Femur (tissue), 1 donor: ENCODE measurements around the gene GOLGA1.
"Not testable (repeated sequence)": the region's sequence is repeated elsewhere in the genome, so short reads cannot be mapped to it uniquely, and the experiment has no call there.

Source experiments
- DNase-seq: peaks from one replicate; pipeline ENCODE4 v3.0.0-alpha.2; 2017

The GOLGA1 gene

GRCh38 chr9:124939944-124940343, 939 bp downstream of the GOLGA1 start:
- DNase-seq = no peak

DNA sequence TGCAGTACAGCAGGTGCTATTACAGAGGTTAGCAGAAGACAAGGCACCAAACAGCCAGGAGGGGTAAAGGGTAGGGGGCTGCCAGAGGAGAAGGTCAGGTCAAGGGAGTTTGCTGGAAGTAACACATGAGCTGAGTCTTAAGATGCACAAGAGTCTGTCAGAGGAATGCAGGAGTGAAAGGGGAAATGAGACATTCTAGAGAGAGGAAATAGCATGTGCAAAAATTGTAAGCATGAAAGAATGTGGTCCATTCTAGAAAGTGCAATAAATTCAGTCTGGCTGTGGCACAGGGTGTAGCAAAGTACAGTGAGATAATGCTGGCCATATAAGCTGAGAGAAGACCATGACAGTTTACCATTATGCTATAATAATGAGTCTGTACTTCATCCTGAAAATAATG, 6.6 kb downstream of the GOLGA1 start:
- DNase-seq = no peak

DNA sequence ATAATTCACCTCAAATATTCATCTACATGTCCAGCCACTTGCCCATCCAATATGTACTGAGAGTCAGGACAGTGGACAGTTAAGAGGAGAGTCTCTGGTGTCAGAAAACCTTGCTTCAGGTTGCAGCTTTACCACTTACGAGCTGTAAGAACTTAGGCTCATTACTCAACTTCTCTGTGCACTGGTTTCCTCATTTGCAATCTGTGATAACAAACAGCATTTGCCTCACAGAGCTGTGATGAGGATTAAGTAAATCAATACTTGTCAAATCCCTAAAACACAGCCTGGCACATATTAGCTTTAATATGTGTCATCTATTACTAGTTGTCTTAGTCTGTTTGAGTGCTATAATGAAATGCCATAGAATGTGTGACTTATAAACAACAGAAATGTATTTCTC, 8.6 kb downstream of the GOLGA1 start:
- DNase-seq = no peak

GRCh38 chr9:124929464-124929863, 11.4 kb downstream of the GOLGA1 start:
- no peak for DNase-seq

DNA sequence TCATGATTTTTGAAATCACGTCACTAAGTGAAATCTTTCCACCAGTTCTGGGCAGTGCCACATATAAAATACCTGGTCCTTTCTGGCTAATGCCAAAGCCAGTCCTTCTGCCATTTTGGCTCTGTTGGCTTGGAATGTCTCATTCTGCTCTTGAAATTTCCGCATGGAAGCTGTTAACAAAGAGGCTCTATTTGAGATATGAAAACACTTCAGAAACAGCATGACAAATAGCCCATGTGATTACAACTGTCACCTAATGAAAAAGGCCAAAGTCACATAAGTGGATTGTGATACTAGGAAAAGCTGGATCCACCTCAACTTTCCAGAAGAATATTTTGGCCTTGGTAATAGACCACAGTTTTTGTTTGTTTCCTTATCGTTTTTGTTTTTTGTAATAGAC, 12.8 kb downstream of the GOLGA1 start:
- no peak for DNase-seq

GRCh38 chr9:124920394-124920793, 20.5 kb downstream of the GOLGA1 start:
- DNase-seq = not testable (repeated sequence)

GRCh38 chr9:124914753-124915405, 26.0 kb downstream of the GOLGA1 start:
- no peak for DNase-seq

DNA sequence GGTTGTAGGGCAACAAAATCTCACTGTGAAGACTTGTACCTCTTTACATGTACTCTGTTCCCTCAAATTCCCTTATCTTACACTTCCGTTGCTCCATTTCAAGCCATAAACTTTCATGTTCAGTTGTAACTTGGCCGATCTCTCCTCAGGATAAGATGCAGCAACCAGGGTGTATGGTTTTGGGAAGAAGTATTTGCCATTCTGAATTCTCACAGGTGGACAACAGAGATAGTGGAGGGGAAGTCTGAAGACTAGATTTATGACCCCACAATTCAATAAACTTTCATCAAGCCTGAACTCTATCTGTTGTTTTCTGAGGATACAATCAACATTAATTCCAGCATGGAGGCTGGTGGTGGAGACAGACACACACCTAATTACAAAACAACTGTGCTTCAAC, 27.5 kb downstream of the GOLGA1 start:
- DNase-seq = no peak

- DNase-seq = no peak
These were observed 29.1 kb downstream of the GOLGA1 start for GRCh38 chr9:124911766-124912165.

DNA sequence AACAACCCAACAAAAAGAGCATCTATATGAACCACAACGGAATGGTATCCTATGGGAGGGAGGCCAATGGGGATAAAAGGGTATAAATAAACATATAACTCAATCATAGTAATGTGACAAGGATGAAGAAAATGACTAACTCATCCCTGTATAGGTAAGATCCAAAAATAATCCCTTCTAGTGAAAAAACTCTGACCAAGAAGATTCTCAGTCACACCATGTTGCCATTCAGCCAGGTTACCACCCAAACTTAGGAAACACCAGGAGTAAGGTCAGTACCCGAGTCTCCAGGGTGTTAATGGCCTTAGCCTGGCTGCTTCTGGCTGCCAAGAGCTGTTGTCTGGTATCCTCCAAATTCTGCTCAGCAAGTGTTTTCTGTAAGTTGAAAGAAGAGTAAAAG, 32.8 kb downstream of the GOLGA1 start:
- no peak for DNase-seq

GRCh38 chr9:124906966-124907365, 33.9 kb downstream of the GOLGA1 start:
- no peak for DNase-seq

GRCh38 chr9:124899845-124900244, 41.0 kb downstream of the GOLGA1 start:
- no peak for DNase-seq

DNA sequence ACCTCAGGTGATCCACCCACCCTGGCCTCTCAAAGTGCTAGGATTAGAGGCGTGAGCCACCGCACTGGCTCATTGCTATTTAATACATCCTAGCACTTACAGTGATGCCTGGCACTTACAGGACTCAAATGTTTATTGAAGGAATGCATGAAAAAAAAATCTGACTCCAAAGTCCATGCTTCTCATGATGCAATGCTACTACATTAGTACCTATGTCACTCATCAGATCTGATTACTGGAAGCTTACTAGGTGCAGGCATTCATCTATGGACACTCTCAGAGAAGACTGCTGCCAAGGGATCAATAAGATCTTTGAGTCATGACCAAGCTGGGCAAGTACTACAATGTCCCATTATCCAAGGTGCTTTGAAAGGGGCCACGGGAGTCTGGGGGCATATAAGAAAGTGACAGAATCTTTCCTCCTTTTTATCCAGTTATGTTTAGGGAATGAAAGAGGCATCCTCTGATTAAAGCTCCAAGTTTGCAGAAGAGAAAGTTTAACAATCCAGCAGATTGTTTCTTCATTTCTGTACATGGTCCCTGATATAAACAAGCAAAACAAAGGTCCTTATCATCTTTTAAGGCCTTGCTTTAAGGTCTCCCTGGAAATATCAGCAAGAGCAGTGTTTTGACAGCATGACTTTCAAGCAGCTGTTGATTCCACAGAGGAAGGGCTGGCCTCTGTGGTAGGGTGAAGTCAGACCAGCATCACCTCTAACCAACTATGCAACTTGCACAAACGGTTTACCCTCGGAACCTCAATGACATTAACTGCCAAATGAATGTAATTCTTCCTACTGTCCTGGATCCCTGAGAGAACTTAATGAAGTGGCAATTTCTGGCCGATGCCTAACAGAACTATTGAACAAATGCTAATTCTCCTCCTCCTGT, 43.1 kb downstream of the GOLGA1 start:
- DNase-seq = no peak

DNA sequence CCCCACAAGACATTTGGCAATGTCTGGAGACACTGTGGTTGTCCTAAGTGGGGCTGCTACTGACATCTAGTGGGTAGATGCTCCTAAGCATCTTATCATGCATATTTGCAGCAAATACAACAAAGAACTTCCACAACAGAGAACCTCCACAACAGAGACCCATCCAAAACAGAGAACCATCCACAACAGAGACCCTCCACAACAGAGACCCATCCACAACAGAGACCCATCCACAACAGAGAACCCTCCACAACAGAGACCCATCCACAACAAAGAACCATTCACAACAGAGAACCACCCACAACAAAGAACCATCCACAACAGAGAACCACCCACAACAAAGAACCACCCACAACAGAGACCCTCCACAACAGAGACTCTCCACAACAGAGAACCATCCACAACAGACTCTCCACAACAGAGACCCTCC, 46.1 kb downstream of the GOLGA1 start:
- no peak for DNase-seq

- DNase-seq = no peak
These were observed 46.7 kb downstream of the GOLGA1 start for GRCh38 chr9:124894035-124894740.

DNA sequence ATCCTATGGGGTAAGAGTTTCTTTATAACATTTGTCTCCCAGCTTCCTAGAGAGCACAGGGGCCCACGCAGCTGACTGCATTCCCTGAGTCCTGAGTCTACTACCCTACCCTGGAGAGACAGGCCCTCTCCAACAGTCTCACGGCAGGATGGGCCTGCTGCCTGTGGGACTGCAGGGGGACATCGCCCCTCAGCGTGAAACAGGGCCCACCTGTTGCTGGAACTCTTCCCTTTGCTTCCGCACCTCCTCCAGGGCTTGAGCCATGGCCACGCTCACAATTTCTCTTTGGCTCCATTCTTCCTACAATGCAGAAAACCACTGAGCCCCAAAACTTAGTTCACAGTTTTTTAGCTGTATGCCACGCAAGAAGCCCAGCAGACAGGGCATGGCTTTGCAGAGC, 50.7 kb downstream of the GOLGA1 start:
- DNase-seq = no peak

GRCh38 chr9:124889006-124889405, 51.9 kb downstream of the GOLGA1 start:
- DNase-seq = no peak

DNA sequence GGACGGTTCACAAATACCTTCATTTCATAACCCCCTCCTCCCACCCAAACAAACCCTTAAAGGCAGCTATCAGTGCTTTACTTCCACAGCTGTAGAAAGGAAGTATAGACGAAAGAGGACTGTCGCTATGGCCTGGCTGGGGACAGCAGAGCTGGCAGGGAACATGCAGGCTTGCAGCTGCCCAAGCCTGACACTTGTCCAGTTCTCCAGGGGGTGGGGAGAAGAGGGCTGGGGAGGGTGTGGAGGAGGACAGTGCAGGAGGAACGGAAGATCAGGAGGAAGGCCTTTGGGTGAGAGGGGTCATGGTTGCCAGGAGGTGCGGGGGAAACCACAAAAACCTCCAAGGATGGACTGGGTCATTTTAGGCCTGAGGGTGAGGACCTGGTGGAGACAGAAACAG, 53.1 kb downstream of the GOLGA1 start:
- DNase-seq = no peak

GRCh38 chr9:124886866-124887492, 53.9 kb downstream of the GOLGA1 start:
- DNase-seq = no peak

GRCh38 chr9:124886461-124886860, 54.4 kb downstream of the GOLGA1 start:
- no peak for DNase-seq

GRCh38 chr9:124885551-124885950, 55.3 kb downstream of the GOLGA1 start:
- no peak for DNase-seq

DNA sequence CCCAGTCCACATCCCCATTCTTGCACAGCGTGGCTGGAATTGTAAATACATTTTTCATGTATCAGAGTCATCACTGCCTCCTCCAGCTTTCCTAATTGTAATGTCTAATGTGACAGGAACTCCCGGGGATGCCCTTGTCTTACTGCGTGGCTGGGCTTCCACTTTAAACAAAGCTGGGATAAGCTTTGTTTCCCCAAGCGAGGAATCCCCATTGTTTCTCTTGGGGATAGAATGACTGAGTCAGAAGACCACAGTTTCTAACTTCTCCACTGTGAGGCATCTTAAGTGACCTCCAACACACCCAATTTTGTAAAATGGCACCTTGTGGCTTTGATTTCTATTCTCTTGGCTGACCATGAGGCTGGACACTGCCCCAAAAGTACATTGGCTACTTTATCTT, 56.5 kb downstream of the GOLGA1 start:
- DNase-seq = no peak

DNA sequence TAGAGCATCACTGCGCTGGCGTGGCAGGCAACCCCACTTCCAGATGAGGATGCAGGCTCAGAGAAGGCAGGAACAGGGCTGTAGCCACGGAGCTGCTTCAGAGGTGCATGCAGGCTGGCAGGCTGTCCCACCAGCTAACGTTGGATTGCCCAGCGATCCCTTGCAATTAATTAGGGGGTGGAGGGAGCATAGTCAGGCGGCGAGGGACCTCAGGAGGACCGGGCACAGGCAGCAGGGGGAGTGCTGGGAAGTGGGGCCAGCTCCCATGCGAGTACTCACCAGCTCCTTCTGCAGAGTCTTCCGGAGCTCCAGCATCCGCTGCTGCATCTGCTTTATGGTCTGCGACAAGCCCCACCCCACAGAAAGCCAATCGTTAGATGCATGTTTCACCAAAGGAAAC, 58.7 kb downstream of the GOLGA1 start:
- no peak for DNase-seq
